ENCODE results near the gene RTN1.

Gene RTN1

GRCh38 chr14:59777006-59777579 lies 93.5 kb downstream of the RTN1 start:
- Histone ChIP-seq H3K4me3 (ENCODE audit: low read length) (no peak overlapping the region), H3K27ac (ENCODE audit: low read length) (no peak overlapping the region), H3K4me1 (ENCODE audit: insufficient read depth, low read length) (peaks cover 8% of the 10 kb centered on the region), H3K9me3 (ENCODE audit: insufficient read depth, low read depth, low read length) (no peaks in the 10 kb centered on the region), H3K36me3 (ENCODE audit: insufficient read depth, low read depth, low read length) (no peaks in the 10 kb centered on the region), H3K27me3 (ENCODE audit: insufficient read depth, low read length) (no peaks in the 10 kb centered on the region), H3K9ac (ENCODE audit: low read depth, low read length) (no peak overlapping the region)

GRCh38 chr14:59776468-59776867 lies 94.1 kb downstream of the RTN1 start:
- no peaks in the 10 kb centered on the region for H3K36me3 ChIP-seq (ENCODE audit: insufficient read depth, low read depth, low read length)
- H3K9ac ChIP-seq (ENCODE audit: low read depth, low read length), result no peak overlapping the region
- H3K27ac ChIP-seq (ENCODE audit: low read length), result no peak overlapping the region
- no peaks in the 10 kb centered on the region for H3K9me3 ChIP-seq (ENCODE audit: insufficient read depth, low read depth, low read length)
- no peak overlapping the region for H3K4me3 ChIP-seq (ENCODE audit: low read length)
- no peaks in the 10 kb centered on the region for H3K27me3 ChIP-seq (ENCODE audit: insufficient read depth, low read length)
- H3K4me1 ChIP-seq (ENCODE audit: insufficient read depth, low read length), result peaks cover 8% of the 10 kb centered on the region

GRCh38 chr14:59772233-59772632 lies 98.3 kb downstream of the RTN1 start:
- Histone ChIP-seq H3K27ac (ENCODE audit: low read length) (peak overlapping the region; percentile 57), H3K9me3 (ENCODE audit: insufficient read depth, low read depth, low read length) (no peaks in the 10 kb centered on the region)

GRCh38 chr14:59771577-59771976 lies 99.0 kb downstream of the RTN1 start:
- H3K9me3 ChIP-seq (ENCODE audit: insufficient read depth, low read depth, low read length), result no peaks in the 10 kb centered on the region
- peaks cover 8% of the 10 kb centered on the region for H3K4me1 ChIP-seq (ENCODE audit: insufficient read depth, low read length)
- no peak overlapping the region for H3K4me3 ChIP-seq (ENCODE audit: low read length)
- no peak overlapping the region for H3K27ac ChIP-seq (ENCODE audit: low read length)
- no peak overlapping the region for H3K9ac ChIP-seq (ENCODE audit: low read depth, low read length)
- no peaks in the 10 kb centered on the region for H3K36me3 ChIP-seq (ENCODE audit: insufficient read depth, low read depth, low read length)
- no peaks in the 10 kb centered on the region for H3K27me3 ChIP-seq (ENCODE audit: insufficient read depth, low read length)

More at GRCh38 chr14:59772233-59772632, 98.3 kb downstream of the RTN1 start:
- Histone ChIP-seq H3K4me3 (ENCODE audit: low read length) (peak overlapping the region; percentile 29; the same call in 1 of the 2 replicates), H3K36me3 (ENCODE audit: insufficient read depth, low read depth, low read length) (no peaks in the 10 kb centered on the region), H3K27me3 (ENCODE audit: insufficient read depth, low read length) (no peaks in the 10 kb centered on the region), H3K4me1 (ENCODE audit: insufficient read depth, low read length) (peaks cover 8% of the 10 kb centered on the region), H3K9ac (ENCODE audit: low read depth, low read length) (peak overlapping the region; percentile 30; the same call in 1 of the 2 replicates)

GRCh38 chr14:59769586-59769985 lies 101.0 kb downstream of the RTN1 start:
- no peaks in the 10 kb centered on the region for H3K9me3 ChIP-seq (ENCODE audit: insufficient read depth, low read depth, low read length)
- no peaks in the 10 kb centered on the region for H3K36me3 ChIP-seq (ENCODE audit: insufficient read depth, low read depth, low read length)
- no peaks in the 10 kb centered on the region for H3K27me3 ChIP-seq (ENCODE audit: insufficient read depth, low read length)
- H3K9ac ChIP-seq (ENCODE audit: low read depth, low read length), result no peak overlapping the region
- no peak overlapping the region for H3K4me3 ChIP-seq (ENCODE audit: low read length)
- H3K4me1 ChIP-seq (ENCODE audit: insufficient read depth, low read length), result peaks cover 8% of the 10 kb centered on the region
- no peak overlapping the region for H3K27ac ChIP-seq (ENCODE audit: low read length)

GRCh38 chr14:59768855-59769375 lies 101.7 kb downstream of the RTN1 start:
- no peaks in the 10 kb centered on the region for H3K27me3 ChIP-seq (ENCODE audit: insufficient read depth, low read length)
- H3K9me3 ChIP-seq (ENCODE audit: insufficient read depth, low read depth, low read length), result no peaks in the 10 kb centered on the region
- no peak overlapping the region for H3K9ac ChIP-seq (ENCODE audit: low read depth, low read length)
- H3K27ac ChIP-seq (ENCODE audit: low read length), result no peak overlapping the region
- no peaks in the 10 kb centered on the region for H3K36me3 ChIP-seq (ENCODE audit: insufficient read depth, low read depth, low read length)
- peaks cover 8% of the 10 kb centered on the region for H3K4me1 ChIP-seq (ENCODE audit: insufficient read depth, low read length)
- no peak overlapping the region for H3K4me3 ChIP-seq (ENCODE audit: low read length)

GRCh38 chr14:59761851-59762250 lies 108.7 kb downstream of the RTN1 start:
- no peaks in the 10 kb centered on the region for H3K27me3 ChIP-seq (ENCODE audit: insufficient read depth, low read length)
- H3K9me3 ChIP-seq (ENCODE audit: insufficient read depth, low read depth, low read length), result no peaks in the 10 kb centered on the region
- no peaks in the 10 kb centered on the region for H3K36me3 ChIP-seq (ENCODE audit: insufficient read depth, low read depth, low read length)
- H3K27ac ChIP-seq (ENCODE audit: low read length), result no peak overlapping the region
- H3K9ac ChIP-seq (ENCODE audit: low read depth, low read length), result no peak overlapping the region
- no peaks in the 10 kb centered on the region for H3K4me1 ChIP-seq (ENCODE audit: insufficient read depth, low read length)
- H3K4me3 ChIP-seq (ENCODE audit: low read length), result no peak overlapping the region

GRCh38 chr14:59755409-59756135 lies 115.0 kb downstream of the RTN1 start:
- Histone ChIP-seq H3K9me3 (ENCODE audit: insufficient read depth, low read depth, low read length) (no peaks in the 10 kb centered on the region), H3K4me3 (ENCODE audit: low read length) (no peak overlapping the region), H3K36me3 (ENCODE audit: insufficient read depth, low read depth, low read length) (no peaks in the 10 kb centered on the region), H3K4me1 (ENCODE audit: insufficient read depth, low read length) (0 out of 2 replicates have a peak, but pooled peaks cover 4% of the 10 kb centered on the region), H3K27me3 (ENCODE audit: insufficient read depth, low read length) (no peaks in the 10 kb centered on the region), H3K9ac (ENCODE audit: low read depth, low read length) (no peak overlapping the region), H3K27ac (ENCODE audit: low read length) (no peak overlapping the region)

GRCh38 chr14:59754256-59754655 lies 116.3 kb downstream of the RTN1 start:
- H3K4me1 ChIP-seq (ENCODE audit: insufficient read depth, low read length), result 0 out of 2 replicates have a peak, but pooled peaks cover 4% of the 10 kb centered on the region
- H3K4me3 ChIP-seq (ENCODE audit: low read length), result no peak overlapping the region
- no peaks in the 10 kb centered on the region for H3K27me3 ChIP-seq (ENCODE audit: insufficient read depth, low read length)

GRCh38 chr14:59753512-59753911 lies 117.1 kb downstream of the RTN1 start:
- Histone ChIP-seq H3K27ac (ENCODE audit: low read length) (no peak overlapping the region), H3K36me3 (ENCODE audit: insufficient read depth, low read depth, low read length) (no peaks in the 10 kb centered on the region), H3K4me3 (ENCODE audit: low read length) (no peak overlapping the region), H3K9ac (ENCODE audit: low read depth, low read length) (no peak overlapping the region), H3K4me1 (ENCODE audit: insufficient read depth, low read length) (0 out of 2 replicates have a peak, but pooled peaks cover 4% of the 10 kb centered on the region), H3K9me3 (ENCODE audit: insufficient read depth, low read depth, low read length) (no peaks in the 10 kb centered on the region), H3K27me3 (ENCODE audit: insufficient read depth, low read length) (no peaks in the 10 kb centered on the region)

More at GRCh38 chr14:59754256-59754655, 116.3 kb downstream of the RTN1 start:
- no peak overlapping the region for H3K9ac ChIP-seq (ENCODE audit: low read depth, low read length)
- no peaks in the 10 kb centered on the region for H3K9me3 ChIP-seq (ENCODE audit: insufficient read depth, low read depth, low read length)
- no peaks in the 10 kb centered on the region for H3K36me3 ChIP-seq (ENCODE audit: insufficient read depth, low read depth, low read length)
- H3K27ac ChIP-seq (ENCODE audit: low read length), result no peak overlapping the region

- Histone ChIP-seq H3K27me3 (ENCODE audit: insufficient read depth, low read length) (no peaks in the 10 kb centered on the region), H3K36me3 (ENCODE audit: insufficient read depth, low read depth, low read length) (no peaks in the 10 kb centered on the region), H3K9me3 (ENCODE audit: insufficient read depth, low read depth, low read length) (no peaks in the 10 kb centered on the region), H3K4me3 (ENCODE audit: low read length) (no peak overlapping the region), H3K4me1 (ENCODE audit: insufficient read depth, low read length) (0 out of 2 replicates have a peak, but pooled peaks cover 4% of the 10 kb centered on the region), H3K27ac (ENCODE audit: low read length) (no peak overlapping the region), H3K9ac (ENCODE audit: low read depth, low read length) (no peak overlapping the region)
Measured at GRCh38 chr14:59751578-59751977, 119.0 kb downstream of the RTN1 start.

- H3K9me3 ChIP-seq (ENCODE audit: insufficient read depth, low read depth, low read length), result 0 out of 2 replicates have a peak, but pooled peaks cover 4% of the 10 kb centered on the region
- H3K9ac ChIP-seq (ENCODE audit: low read depth, low read length), result no peak overlapping the region
- no peak overlapping the region for H3K4me3 ChIP-seq (ENCODE audit: low read length)
- no peaks in the 10 kb centered on the region for H3K27me3 ChIP-seq (ENCODE audit: insufficient read depth, low read length)
- no peaks in the 10 kb centered on the region for H3K4me1 ChIP-seq (ENCODE audit: insufficient read depth, low read length)
- H3K36me3 ChIP-seq (ENCODE audit: insufficient read depth, low read depth, low read length), result no peaks in the 10 kb centered on the region
- no peak overlapping the region for H3K27ac ChIP-seq (ENCODE audit: low read length)
Measured at GRCh38 chr14:59739794-59740193, 130.8 kb downstream of the RTN1 start.

Data from iPS-20b (cell line).